ENCODE measurements around the gene CALML3.

The CALML3 gene

DNA sequence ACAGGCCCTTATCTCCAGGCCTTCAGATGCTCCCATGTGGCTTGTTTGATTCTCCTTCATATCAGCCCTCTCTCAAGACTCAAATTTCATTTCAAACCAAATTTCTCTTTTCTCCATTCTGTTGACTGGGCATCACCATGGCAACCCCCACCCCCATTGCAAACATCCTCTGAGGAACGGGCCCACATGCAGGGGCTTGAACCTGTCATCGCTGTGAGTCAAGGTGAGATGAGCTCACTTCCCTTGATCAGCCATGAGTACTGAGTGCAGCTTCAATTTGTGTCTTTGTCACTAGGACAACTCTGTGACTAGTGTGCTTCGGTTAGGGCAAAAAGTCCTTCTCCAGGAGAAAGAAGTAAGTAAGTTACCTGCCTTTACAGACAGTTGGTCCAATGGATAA lies 41.9 kb downstream of the CALML3 start:
- no peaks in the 10 kb centered on the region for H3K27me3 ChIP-seq (ENCODE audit: control insufficient read depth in 1 of 2, insufficient read depth in 1 of 2, low read length in 2 of 2)
- H3K79me1 ChIP-seq (replicated peaks; ENCODE audit: low read length, poor library complexity, severe bottlenecking) = no peaks in the 10 kb centered on the region
- H3K23ac ChIP-seq (ENCODE audit: low read length in 2 of 2) = no peak overlapping the region
- no peak overlapping the region for H3K14ac ChIP-seq (ENCODE audit: low read length in 2 of 2)
- H3K18ac ChIP-seq (ENCODE audit: low read depth in 1 of 2, low read length in 2 of 2) = no peak overlapping the region
- no peak overlapping the region for H2BK15ac ChIP-seq (ENCODE audit: low read depth, poor library complexity, severe bottlenecking)
- 82% methylated on average over 3 of the region's 3 CpGs for WGBS
- no peak overlapping the region for H3K4ac ChIP-seq (ENCODE audit: low read depth in 1 of 2, low read length in 2 of 2)
- no peak overlapping the region for H3K4me2 ChIP-seq (ENCODE audit: low read length, poor library complexity, severe bottlenecking)
- H4K91ac ChIP-seq (ENCODE audit: low read length) = no peak overlapping the region
- H3K9me3 ChIP-seq (ENCODE audit: control insufficient read depth, low read length) = no peaks in the 10 kb centered on the region
- H2BK12ac ChIP-seq (ENCODE audit: low read length in 2 of 2) = peak overlapping the region in 1 of 2 experiments; percentile 49
- no peak overlapping the region for H2AK5ac ChIP-seq (ENCODE audit: low read length, severe bottlenecking)
- no peak overlapping the region for H3K27ac ChIP-seq (ENCODE audit: low read length, poor library complexity, severe bottlenecking)
- no peak overlapping the region for H3K4me3 ChIP-seq (ENCODE audit: insufficient read depth in 1 of 2, low read depth in 1 of 2, low read length in 2 of 2)
- no peak overlapping the region for H2AFZ ChIP-seq (ENCODE audit: low read depth, low read length)
- no peaks in the 10 kb centered on the region for H3K36me3 ChIP-seq (ENCODE audit: control insufficient read depth in 1 of 2, insufficient read depth in 2 of 2, low read depth in 1 of 2, low read length in 2 of 2)
- no peak overlapping the region for H2BK5ac ChIP-seq (ENCODE audit: low read depth, low read length, poor library complexity, severe bottlenecking)
- H3K9ac ChIP-seq (ENCODE audit: low read length) = no peak overlapping the region
- H4K8ac ChIP-seq (ENCODE audit: low read length) = no peak overlapping the region
- H3K4me1 ChIP-seq (ENCODE audit: control insufficient read depth, insufficient read depth, low read depth, low read length) = peaks cover 21% of the 10 kb centered on the region
- no peak for DNase-seq
- no peak overlapping the region for H2BK120ac ChIP-seq (ENCODE audit: low read depth, low read length)

DNA sequence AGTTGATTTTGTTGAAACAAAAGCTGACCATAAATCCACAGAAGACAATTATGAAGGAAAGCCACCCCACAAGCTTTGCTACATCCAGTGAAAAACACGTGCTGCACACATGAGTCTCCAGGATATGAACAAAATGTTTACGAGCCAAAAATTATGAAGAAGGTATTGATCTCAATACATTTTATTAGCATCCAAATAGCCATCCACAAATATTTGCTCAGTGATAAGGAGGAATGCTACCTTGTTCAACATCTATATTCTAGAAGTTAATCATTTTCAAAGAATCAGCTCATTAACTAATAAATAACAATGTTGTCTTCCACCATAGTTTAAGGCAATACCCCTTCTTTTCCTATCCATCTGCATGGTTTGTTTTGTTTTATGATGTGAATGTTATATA lies 42.7 kb downstream of the CALML3 start:
- Histone ChIP-seq H2BK120ac (ENCODE audit: low read depth, low read length) (no peak overlapping the region), H3K79me1 (replicated peaks; ENCODE audit: low read length, poor library complexity, severe bottlenecking) (no peaks in the 10 kb centered on the region), H3K9me3 (ENCODE audit: control insufficient read depth, low read length) (no peaks in the 10 kb centered on the region), H3K36me3 (ENCODE audit: control insufficient read depth in 1 of 2, insufficient read depth in 2 of 2, low read depth in 1 of 2, low read length in 2 of 2) (no peaks in the 10 kb centered on the region), H3K9ac (ENCODE audit: low read length) (no peak overlapping the region), H2BK12ac (ENCODE audit: low read length in 2 of 2) (no peak overlapping the region), H2BK15ac (ENCODE audit: low read depth, poor library complexity, severe bottlenecking) (no peak overlapping the region), H3K4me1 (ENCODE audit: control insufficient read depth, insufficient read depth, low read depth, low read length) (peaks cover 21% of the 10 kb centered on the region), H3K4ac (ENCODE audit: low read depth in 1 of 2, low read length in 2 of 2) (no peak overlapping the region), H3K23ac (ENCODE audit: low read length in 2 of 2) (no peak overlapping the region), H3K18ac (ENCODE audit: low read depth in 1 of 2, low read length in 2 of 2) (no peak overlapping the region), H4K91ac (ENCODE audit: low read length) (no peak overlapping the region), H2BK5ac (ENCODE audit: low read depth, low read length, poor library complexity, severe bottlenecking) (no peak overlapping the region), H2AFZ (ENCODE audit: low read depth, low read length) (no peak overlapping the region), H3K27me3 (ENCODE audit: control insufficient read depth in 1 of 2, insufficient read depth in 1 of 2, low read length in 2 of 2) (no peaks in the 10 kb centered on the region), H3K4me2 (ENCODE audit: low read length, poor library complexity, severe bottlenecking) (no peak overlapping the region), H2AK5ac (ENCODE audit: low read length, severe bottlenecking) (no peak overlapping the region), H3K4me3 (ENCODE audit: insufficient read depth in 1 of 2, low read depth in 1 of 2, low read length in 2 of 2) (no peak overlapping the region), H3K14ac (ENCODE audit: low read length in 2 of 2) (no peak overlapping the region), H4K8ac (ENCODE audit: low read length) (no peak overlapping the region), H3K27ac (ENCODE audit: low read length, poor library complexity, severe bottlenecking) (no peak overlapping the region)
- 100% methylated on average over 1 of the region's 2 CpGs for WGBS
- no peak for DNase-seq

DNA sequence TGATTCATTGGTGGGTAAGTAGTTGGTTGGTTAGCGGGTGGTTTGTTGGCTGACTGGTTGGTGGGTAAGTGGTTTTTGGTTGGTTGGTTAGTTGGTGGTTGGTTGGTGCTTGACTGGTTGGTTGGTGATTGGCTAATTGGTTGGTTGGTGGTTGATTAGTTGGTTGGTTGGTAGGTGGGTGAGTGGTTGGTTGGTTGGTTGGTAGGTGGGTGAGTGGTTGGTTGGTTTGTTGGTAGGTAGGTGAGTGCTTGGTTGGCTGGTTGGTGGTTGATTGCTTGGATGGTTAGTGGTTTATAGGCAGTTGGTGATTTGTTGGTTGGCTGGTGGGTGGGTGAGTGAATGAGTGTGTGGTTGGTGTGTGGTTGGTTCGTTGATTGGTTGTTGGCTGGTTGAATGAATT lies 44.2 kb downstream of the CALML3 start:
- no peaks in the 10 kb centered on the region for H3K36me3 ChIP-seq (ENCODE audit: control insufficient read depth in 1 of 2, insufficient read depth in 2 of 2, low read depth in 1 of 2, low read length in 2 of 2)
- H3K4me1 ChIP-seq (ENCODE audit: control insufficient read depth, insufficient read depth, low read depth, low read length) = peaks cover 19% of the 10 kb centered on the region
- no peak overlapping the region for H2BK5ac ChIP-seq (ENCODE audit: low read depth, low read length, poor library complexity, severe bottlenecking)
- H3K4me2 ChIP-seq (ENCODE audit: low read length, poor library complexity, severe bottlenecking) = no peak overlapping the region
- WGBS = 95% methylated on average over 1 of the region's 2 CpGs
- H3K14ac ChIP-seq (ENCODE audit: low read length in 2 of 2) = no peak overlapping the region
- no peak for DNase-seq
- H2BK15ac ChIP-seq (ENCODE audit: low read depth, poor library complexity, severe bottlenecking) = no peak overlapping the region
- no peak overlapping the region for H3K4ac ChIP-seq (ENCODE audit: low read depth in 1 of 2, low read length in 2 of 2)
- no peak overlapping the region for H3K27ac ChIP-seq (ENCODE audit: low read length, poor library complexity, severe bottlenecking)
- no peak overlapping the region for H3K23ac ChIP-seq (ENCODE audit: low read length in 2 of 2)
- no peaks in the 10 kb centered on the region for H3K79me1 ChIP-seq (replicated peaks; ENCODE audit: low read length, poor library complexity, severe bottlenecking)
- no peak overlapping the region for H3K9ac ChIP-seq (ENCODE audit: low read length)
- H2BK120ac ChIP-seq (ENCODE audit: low read depth, low read length) = no peak overlapping the region
- H3K4me3 ChIP-seq (ENCODE audit: insufficient read depth in 1 of 2, low read depth in 1 of 2, low read length in 2 of 2) = no peak overlapping the region
- no peak overlapping the region for H2AFZ ChIP-seq (ENCODE audit: low read depth, low read length)
- H4K8ac ChIP-seq (ENCODE audit: low read length) = no peak overlapping the region
- no peak overlapping the region for H2AK5ac ChIP-seq (ENCODE audit: low read length, severe bottlenecking)
- H4K91ac ChIP-seq (ENCODE audit: low read length) = no peak overlapping the region
- no peaks in the 10 kb centered on the region for H3K27me3 ChIP-seq (ENCODE audit: control insufficient read depth in 1 of 2, insufficient read depth in 1 of 2, low read length in 2 of 2)
- H2BK12ac ChIP-seq (ENCODE audit: low read length in 2 of 2) = no peak overlapping the region
- H3K18ac ChIP-seq (ENCODE audit: low read depth in 1 of 2, low read length in 2 of 2) = no peak overlapping the region
- no peaks in the 10 kb centered on the region for H3K9me3 ChIP-seq (ENCODE audit: control insufficient read depth, low read length)

- no peak overlapping the region for H2BK120ac ChIP-seq (ENCODE audit: low read depth, low read length)
- no peak overlapping the region for H3K4ac ChIP-seq (ENCODE audit: low read depth in 1 of 2, low read length in 2 of 2)
- no peak for DNase-seq
- 31% methylated on average over 1 of the region's 2 CpGs for WGBS
- H2BK12ac ChIP-seq (ENCODE audit: low read length in 2 of 2) = no peak overlapping the region
- H3K14ac ChIP-seq (ENCODE audit: low read length in 2 of 2) = no peak overlapping the region
- no peak overlapping the region for H3K23ac ChIP-seq (ENCODE audit: low read length in 2 of 2)
- H3K27me3 ChIP-seq (ENCODE audit: control insufficient read depth in 1 of 2, insufficient read depth in 1 of 2, low read length in 2 of 2) = no peaks in the 10 kb centered on the region
- H3K4me3 ChIP-seq (ENCODE audit: insufficient read depth in 1 of 2, low read depth in 1 of 2, low read length in 2 of 2) = no peak overlapping the region
- H3K36me3 ChIP-seq (ENCODE audit: control insufficient read depth in 1 of 2, insufficient read depth in 2 of 2, low read depth in 1 of 2, low read length in 2 of 2) = no peaks in the 10 kb centered on the region
- no peak overlapping the region for H2AFZ ChIP-seq (ENCODE audit: low read depth, low read length)
- H3K9ac ChIP-seq (ENCODE audit: low read length) = no peak overlapping the region
- no peak overlapping the region for H2BK5ac ChIP-seq (ENCODE audit: low read depth, low read length, poor library complexity, severe bottlenecking)
- H3K79me1 ChIP-seq (replicated peaks; ENCODE audit: low read length, poor library complexity, severe bottlenecking) = no peaks in the 10 kb centered on the region
- no peak overlapping the region for H2AK5ac ChIP-seq (ENCODE audit: low read length, severe bottlenecking)
- H3K18ac ChIP-seq (ENCODE audit: low read depth in 1 of 2, low read length in 2 of 2) = no peak overlapping the region
- H4K8ac ChIP-seq (ENCODE audit: low read length) = no peak overlapping the region
- H2BK15ac ChIP-seq (ENCODE audit: low read depth, poor library complexity, severe bottlenecking) = no peak overlapping the region
- H4K91ac ChIP-seq (ENCODE audit: low read length) = no peak overlapping the region
- no peak overlapping the region for H3K4me2 ChIP-seq (ENCODE audit: low read length, poor library complexity, severe bottlenecking)
- no peak overlapping the region for H3K27ac ChIP-seq (ENCODE audit: low read length, poor library complexity, severe bottlenecking)
- H3K4me1 ChIP-seq (ENCODE audit: control insufficient read depth, insufficient read depth, low read depth, low read length) = peaks cover 19% of the 10 kb centered on the region
- H3K9me3 ChIP-seq (ENCODE audit: control insufficient read depth, low read length) = no peaks in the 10 kb centered on the region
Measured at GRCh38 chr10:5569568-5569967, 44.8 kb downstream of the CALML3 start.

Data from mesenchymal stem cell (in vitro differentiated cells and primary cell).